ENCODE data around the gene ADAM11. TPM values are rescaled to one million over a fixed set of nuclear protein-coding genes. Genes with fewer than 3 reads are reported as not detected.

The ADAM11 gene
- polyA plus RNA-seq (2011; rRNA removed): 0.75 and 0.79 TPM in 2 replicates
- polyA plus RNA-seq (2012; cell fraction: cytosol; rRNA removed): 2.3 and 2.7 TPM in 2 replicates
- 14.4 and 15.1 TPM in 2 replicates for polyA plus RNA-seq (2012; cell fraction: nucleus; rRNA removed)
- 2.0 to 2.7 TPM (median 2.1 TPM) in 3 replicates for polyA plus RNA-seq (2017; fragmentation: RNase III; extraction: RNeasy Plus Mini Kit Qiagen cat#74134 plus additional on column Dnase treatment)
- 1.1 and 1.2 TPM in 2 replicates for polyA minus RNA-seq (2011; rRNA and poly(A)+ RNA removed)

- Histone ChIP-seq H3K4me1 (peaks cover 10% of the 10 kb centered on the region; the same call in 1 of the 3 replicates), H3K4me2 (peak within 1 kb of the TSS; percentile 100), H3K4me3 (peak within 1 kb of the TSS; percentile 64), H3K27ac (peak within 1 kb of the TSS; percentile 62 to 89; a peak in 5 of 6 replicates), H3K9me3 (no peaks in the 10 kb centered on the region)
- ChIA-PET CTCF (interaction anchor here (1.2 to 5.4 kb wide), 4 partner anchors 16 to 119 kb away, joined by 5 to 27 read pairs (median 16); no protein-coding TSS in a partner anchor), POLR2A (no interaction called here)
- TF ChIP-seq RNF2 (IDR thresholded peaks at IDR 0.05; ENCODE audit: borderline replicate concordance, low read depth) (0 out of 2 replicates have a peak, but pooled peaks have one; percentile 47), MAX (IDR thresholded peaks at IDR 0.05) (no peak; the same call in 1 of the 2 replicates)
- 55% methylated on average over 26 of the region's 74 CpGs for WGBS (ENCODE audit: missing lambda C conversion rate)
- FAIRE-seq: no peak
- peak; percentile 39 to 58 for ATAC-seq
- DNase-seq (ENCODE audit: low read depth in 1 of 2, low spot score in 1 of 2): peak in 1 of 2 experiments; percentile 74
These were observed at the start of gene ADAM11 for GRCh38 chr17:44758414-44759085. Gene ADAM11 (plus strand): TSS chr17:44758988. CDS start chr17:44759200, 212 bp downstream.

GRCh38 chr17:44719444-44719843 is 39.3 kb upstream of the ADAM11 start:
- H3K27ac ChIP-seq: no peak overlapping the region
- ATAC-seq (no peak), DNase-seq (ENCODE audit: low read depth in 1 of 2, low spot score in 1 of 2) (no peak), FAIRE-seq (no peak)
- TF ChIP-seq ZNF302 (CRISPR knock-in tag; IDR thresholded peaks at IDR 0.05) (no peak), BCL3 (IDR thresholded peaks at IDR 0.05) (no peak), RCOR1 (IDR thresholded peaks at IDR 0.05; ENCODE audit: low read depth, low read length) (no peak), ZFP36 (IDR thresholded peaks at IDR 0.05; ENCODE audit: borderline replicate concordance, partially characterized antibody) (no peak), MAZ (IDR thresholded peaks at IDR 0.05; ENCODE audit: borderline replicate concordance, low read depth, low read length) (no peak), ESRRA (IDR thresholded peaks at IDR 0.05; ENCODE audit: borderline replicate concordance, low read length) (no peak), GATA3 (IDR thresholded peaks at IDR 0.05; ENCODE audit: borderline replicate concordance) (no peak), MAX (IDR thresholded peaks at IDR 0.05) (no peak), FOSL2 (IDR thresholded peaks at IDR 0.05) (no peak), FOSL2 (CRISPR knock-in tag; IDR thresholded peaks at IDR 0.05) (no peak), CBX8 (IDR thresholded peaks at IDR 0.05) (no peak), KDM1A (IDR thresholded peaks at IDR 0.05; ENCODE audit: low read depth) (no peak), ZSCAN20 (CRISPR knock-in tag; IDR thresholded peaks at IDR 0.05) (no peak), CHD2 (IDR thresholded peaks at IDR 0.05; ENCODE audit: low read length, partially characterized antibody) (no peak), JUN (IDR thresholded peaks at IDR 0.05) (no peak), E2F6 (IDR thresholded peaks at IDR 0.05; ENCODE audit: borderline replicate concordance, low read depth) (no peak), NFE2L2 (conservative IDR thresholded peaks at IDR 0.05; ENCODE audit: low read length) (no peak), EHMT2 (IDR thresholded peaks at IDR 0.05; ENCODE audit: low read depth) (no peak), FOXS1 (CRISPR knock-in tag; IDR thresholded peaks at IDR 0.05) (no peak)
- ChIA-PET POLR2A (interaction anchor here (0.7 kb wide), 1 partner anchor 52 kb away, joined by 4 read pairs; no protein-coding TSS in a partner anchor), CTCF (interaction anchor here (1.0 to 1.8 kb wide), 5 partner anchors 10 to 55 kb away, joined by 3 to 5 read pairs (median 3); no protein-coding TSS in a partner anchor)
- H3K4me1 ChIP-seq: no peaks in the 10 kb centered on the region
- H3K9me3 ChIP-seq: no peaks in the 10 kb centered on the region
- H3K4me3 ChIP-seq: no peak overlapping the region
- no peak overlapping the region for H3K4me2 ChIP-seq
- 86% methylated on average over 1 of the region's 1 CpG for WGBS (ENCODE audit: missing lambda C conversion rate)

- ChIA-PET CTCF (interaction anchor here (0.6 to 1.8 kb wide), 3 partner anchors 15 to 113 kb away, joined by 3 to 4 read pairs (median 4); no protein-coding TSS in a partner anchor), POLR2A (no interaction called here)
- Histone ChIP-seq H3K4me2 (no peak overlapping the region), H3K4me3 (no peak overlapping the region), H3K27ac (no peak overlapping the region), H3K9me3 (no peaks in the 10 kb centered on the region), H3K4me1 (no peaks in the 10 kb centered on the region)
- FAIRE-seq: no peak
- no peak for DNase-seq (ENCODE audit: low read depth in 1 of 2, low spot score in 1 of 2)
- ATAC-seq: 0 out of 6 replicates have a peak, but pooled peaks of 1 of the 2 experiments have one; percentile 20
- WGBS (ENCODE audit: missing lambda C conversion rate): 60% methylated on average over 5 of the region's 5 CpGs
- no peak for TF ChIP-seq MAZ (IDR thresholded peaks at IDR 0.05; ENCODE audit: borderline replicate concordance, low read depth, low read length)
- TF ChIP-seq BHLHE40 (IDR thresholded peaks at IDR 0.05; ENCODE audit: low read depth, low read length): no peak
- no peak for TF ChIP-seq ZFP36 (IDR thresholded peaks at IDR 0.05; ENCODE audit: borderline replicate concordance, partially characterized antibody)
- TF ChIP-seq HOXA7 (CRISPR knock-in tag; IDR thresholded peaks at IDR 0.05): no peak
- no peak for TF ChIP-seq HEYL (CRISPR knock-in tag; IDR thresholded peaks at IDR 0.05)
- TF ChIP-seq PHF8 (IDR thresholded peaks at IDR 0.05; ENCODE audit: borderline replicate concordance, low read depth): no peak
- no peak for TF ChIP-seq EHMT2 (IDR thresholded peaks at IDR 0.05; ENCODE audit: low read depth)
- TF ChIP-seq CBX2 (IDR thresholded peaks at IDR 0.05; ENCODE audit: borderline replicate concordance, low read depth): no peak
- no peak for TF ChIP-seq NFE2L2 (conservative IDR thresholded peaks at IDR 0.05; ENCODE audit: low read length)
- no peak for TF ChIP-seq FOSB (CRISPR knock-in tag; IDR thresholded peaks at IDR 0.05)
- no peak for TF ChIP-seq PBX3 (IDR thresholded peaks at IDR 0.05)
These were observed 36.5 kb upstream of the ADAM11 start for GRCh38 chr17:44722254-44722653.

Measured in A549 (cell line).